Stimulated activated memory B cell treated with anti-CD40 and anti-IgM and Interleukin-4, amounts not matched to agents 10 μg/mL and 1 μg/mL and 100 μg/mL, for 72 hours (primary cell): Measurements from ENCODE around the gene RIPK4.
"Not testable (repeated sequence)": the region's sequence is repeated elsewhere in the genome, so short reads cannot be mapped to it uniquely, and the experiment has no call there.

Source experiments
- ATAC-seq: fragments of 150-1000 bp; cut with Tn5 transposase; 2 replicates; pipeline ENCODE4 v1.10.0; 2021
- H3K27ac Mint-ChIP-seq: one replicate; pipeline ENCODE4 v1.8.0; 2022; ENCODE audit warnings: mild to moderate bottlenecking, mixed read lengths
- H3K27me3 Mint-ChIP-seq: one replicate; pipeline ENCODE4 v1.8.0; 2022; ENCODE audit warnings: mixed read lengths
- H3K36me3 Mint-ChIP-seq: one replicate; pipeline ENCODE4 v1.8.0; 2022; ENCODE audit warnings: mixed read lengths
- H3K4me1 Mint-ChIP-seq: one replicate; pipeline ENCODE4 v1.8.0; 2022; ENCODE audit warnings: mixed read lengths
- H3K4me3 Mint-ChIP-seq: one replicate; pipeline ENCODE4 v1.8.0; 2022; ENCODE audit warnings: mild to moderate bottlenecking, moderate library complexity, mixed read lengths
- H3K9me3 Mint-ChIP-seq: one replicate; pipeline ENCODE4 v1.8.0; 2022; ENCODE audit warnings: mixed read lengths

RIPK4 gene

DNA sequence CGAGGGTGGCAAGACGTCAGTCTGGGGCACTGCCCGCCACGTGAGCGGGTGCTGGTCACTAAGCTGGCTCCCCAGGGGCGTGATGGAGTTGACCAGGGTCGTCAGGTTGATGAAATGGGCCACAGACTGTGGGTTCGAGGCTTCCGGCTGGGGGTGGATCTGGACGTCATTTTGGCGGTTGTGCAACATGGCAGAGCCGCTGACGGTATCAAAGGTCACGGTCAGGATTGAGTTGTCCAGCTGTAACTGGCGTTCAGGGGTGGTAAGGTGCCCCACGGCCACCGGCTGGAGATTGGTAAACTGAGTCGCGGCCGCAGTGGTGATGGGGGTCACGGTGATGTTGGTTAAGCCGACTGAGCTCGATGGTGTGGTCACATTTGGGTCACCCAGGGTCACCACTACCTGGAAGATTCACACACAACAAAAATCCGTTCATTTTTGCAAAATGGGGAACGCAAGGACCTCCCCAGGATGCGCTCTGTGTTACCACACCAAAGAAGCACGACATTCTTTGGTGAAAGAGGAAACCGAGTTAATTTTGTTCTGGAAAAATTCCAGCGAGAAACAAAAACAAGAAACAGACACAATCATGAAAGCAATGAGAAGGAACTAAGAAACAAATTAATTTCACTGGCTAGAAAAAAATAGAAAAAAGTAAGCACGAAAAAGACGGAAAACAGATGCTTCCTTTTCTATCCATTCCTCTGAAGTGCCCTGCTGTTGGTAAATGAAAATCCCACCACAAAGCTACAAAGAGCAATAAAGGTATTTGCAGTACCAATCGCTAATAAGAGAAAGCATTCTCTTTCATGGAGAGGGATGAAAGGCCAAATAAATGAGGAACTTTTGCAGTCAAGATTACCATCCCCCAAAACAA is 34.7 kb upstream of the RIPK4 start:
- H3K4me3 Mint-ChIP-seq = no peak overlapping the region
- H3K4me1 Mint-ChIP-seq = no peaks in the 10 kb centered on the region
- ATAC-seq = no peak
- H3K27me3 Mint-ChIP-seq = no peaks in the 10 kb centered on the region
- H3K36me3 Mint-ChIP-seq = peaks cover 58% of the 10 kb centered on the region
- no peak overlapping the region for H3K27ac Mint-ChIP-seq
- H3K9me3 Mint-ChIP-seq = peaks cover 7% of the 10 kb centered on the region

- Mint-ChIP-seq H3K36me3 (peaks cover 53% of the 10 kb centered on the region), H3K4me1 (no peaks in the 10 kb centered on the region), H3K27ac (no peak overlapping the region), H3K4me3 (no peak overlapping the region), H3K27me3 (no peaks in the 10 kb centered on the region), H3K9me3 (peaks cover 2% of the 10 kb centered on the region)
- ATAC-seq = no peak
Observed at GRCh38 chr21:41800425-41801320, 33.8 kb upstream of the RIPK4 start.

DNA sequence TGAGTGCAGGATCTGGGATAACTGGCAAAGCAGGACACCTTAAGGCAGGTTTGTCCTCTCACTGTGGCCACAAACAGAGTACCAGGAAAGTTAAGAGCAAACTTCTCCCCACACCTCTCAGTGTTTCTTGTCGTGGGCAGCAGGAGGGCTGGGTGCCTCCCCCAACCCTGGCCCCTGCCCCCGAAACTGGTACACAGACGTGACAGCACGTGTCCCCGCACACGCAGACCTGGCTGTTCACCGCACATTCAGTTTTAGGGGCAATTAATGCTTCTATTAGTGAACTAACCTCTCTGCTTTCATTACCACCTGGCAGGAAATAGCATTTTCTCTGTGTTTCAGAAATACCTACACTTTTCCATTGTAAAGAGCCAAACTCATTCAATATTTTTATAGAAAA is 32.9 kb upstream of the RIPK4 start:
- no peak for ATAC-seq
- H3K9me3 Mint-ChIP-seq = no peaks in the 10 kb centered on the region
- H3K4me1 Mint-ChIP-seq = no peaks in the 10 kb centered on the region
- no peak overlapping the region for H3K27ac Mint-ChIP-seq
- H3K4me3 Mint-ChIP-seq = no peak overlapping the region
- H3K36me3 Mint-ChIP-seq = peaks cover 44% of the 10 kb centered on the region
- peaks cover under 1% of the 10 kb centered on the region for H3K27me3 Mint-ChIP-seq

DNA sequence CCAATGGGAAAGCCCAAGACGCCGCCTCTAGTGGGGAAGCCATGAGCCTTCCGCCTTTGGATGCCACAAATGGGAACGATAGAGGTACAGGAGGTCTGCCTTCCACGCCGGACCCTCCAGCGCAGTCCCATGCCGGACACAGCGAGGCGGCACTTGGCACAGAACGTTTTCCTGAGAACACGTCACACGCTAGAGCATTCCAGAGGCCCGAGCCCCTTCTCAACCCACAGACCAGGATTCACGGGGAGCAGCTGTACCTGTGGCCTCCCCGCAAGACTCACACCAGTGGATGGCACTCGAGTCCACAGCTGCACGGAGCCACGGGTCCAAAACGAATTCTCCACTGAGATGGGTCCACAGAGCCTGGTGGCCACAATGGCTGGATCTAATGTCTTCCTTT is 31.5 kb upstream of the RIPK4 start:
- H3K4me3 Mint-ChIP-seq = no peak overlapping the region
- peaks cover 14% of the 10 kb centered on the region for H3K27me3 Mint-ChIP-seq
- H3K36me3 Mint-ChIP-seq = peaks cover 44% of the 10 kb centered on the region
- no peak for ATAC-seq
- no peaks in the 10 kb centered on the region for H3K4me1 Mint-ChIP-seq
- peaks cover 8% of the 10 kb centered on the region for H3K9me3 Mint-ChIP-seq
- H3K27ac Mint-ChIP-seq = no peak overlapping the region

- no peak overlapping the region for H3K4me3 Mint-ChIP-seq
- peaks cover 47% of the 10 kb centered on the region for H3K36me3 Mint-ChIP-seq
- H3K27ac Mint-ChIP-seq = no peak overlapping the region
- ATAC-seq = no peak
- H3K9me3 Mint-ChIP-seq = peaks cover 16% of the 10 kb centered on the region
- H3K27me3 Mint-ChIP-seq = peaks cover 31% of the 10 kb centered on the region
- H3K4me1 Mint-ChIP-seq = no peaks in the 10 kb centered on the region
Observed at GRCh38 chr21:41796476-41797080, 29.7 kb upstream of the RIPK4 start.

DNA sequence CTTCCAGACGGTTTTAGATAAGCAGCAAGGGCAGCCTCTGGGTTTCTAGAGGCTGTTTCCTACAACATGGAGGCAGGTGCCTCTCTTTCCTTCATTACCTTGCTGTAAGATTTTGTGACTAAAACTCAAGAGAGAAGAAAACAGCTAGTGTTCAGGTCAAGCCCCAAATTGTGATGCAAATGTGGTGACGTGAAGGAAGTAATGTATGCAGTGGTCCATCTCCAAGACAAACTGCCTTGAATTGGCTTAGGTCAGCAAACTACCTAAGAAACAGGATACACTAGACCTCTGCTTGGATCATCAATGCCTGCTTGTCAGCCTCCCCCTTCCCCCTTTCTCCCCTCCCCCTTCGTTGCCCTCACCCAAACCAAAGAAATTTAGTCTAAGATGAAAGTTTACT is 28.9 kb upstream of the RIPK4 start:
- Mint-ChIP-seq H3K27me3 (peaks cover 38% of the 10 kb centered on the region), H3K4me1 (no peaks in the 10 kb centered on the region), H3K4me3 (no peak overlapping the region), H3K27ac (no peak overlapping the region), H3K9me3 (peaks cover 19% of the 10 kb centered on the region), H3K36me3 (peaks cover 38% of the 10 kb centered on the region)
- ATAC-seq = no peak

- H3K27me3 Mint-ChIP-seq = peaks cover 44% of the 10 kb centered on the region
- H3K4me1 Mint-ChIP-seq = no peaks in the 10 kb centered on the region
- H3K9me3 Mint-ChIP-seq = peaks cover 19% of the 10 kb centered on the region
- no peak overlapping the region for H3K4me3 Mint-ChIP-seq
- H3K36me3 Mint-ChIP-seq = peaks cover 27% of the 10 kb centered on the region
- no peak overlapping the region for H3K27ac Mint-ChIP-seq
- no peak for ATAC-seq
Observed at GRCh38 chr21:41794600-41794999, 27.7 kb upstream of the RIPK4 start.

GRCh38 chr21:41792711-41793110 is 25.9 kb upstream of the RIPK4 start:
- no peaks in the 10 kb centered on the region for H3K4me1 Mint-ChIP-seq
- no peak for ATAC-seq
- H3K36me3 Mint-ChIP-seq = peaks cover 13% of the 10 kb centered on the region
- H3K27ac Mint-ChIP-seq = no peak overlapping the region
- peaks cover 19% of the 10 kb centered on the region for H3K9me3 Mint-ChIP-seq
- H3K4me3 Mint-ChIP-seq = no peak overlapping the region
- H3K27me3 Mint-ChIP-seq = peaks cover 51% of the 10 kb centered on the region

GRCh38 chr21:41786509-41786987 is 19.7 kb upstream of the RIPK4 start:
- Mint-ChIP-seq H3K27me3 (peaks cover 59% of the 10 kb centered on the region), H3K4me3 (no peak overlapping the region), H3K36me3 (no peaks in the 10 kb centered on the region), H3K4me1 (no peaks in the 10 kb centered on the region), H3K27ac (no peak overlapping the region), H3K9me3 (peaks cover 3% of the 10 kb centered on the region)
- ATAC-seq = no peak

GRCh38 chr21:41785262-41785661 is 18.4 kb upstream of the RIPK4 start:
- not testable (repeated sequence) for ATAC-seq, H3K4me3 Mint-ChIP-seq, H3K36me3 Mint-ChIP-seq, H3K27ac Mint-ChIP-seq, H3K9me3 Mint-ChIP-seq, H3K4me1 Mint-ChIP-seq
- H3K27me3 Mint-ChIP-seq = peaks cover 61% of the 10 kb centered on the region

- no peak overlapping the region for H3K27ac Mint-ChIP-seq
- H3K36me3 Mint-ChIP-seq = no peaks in the 10 kb centered on the region
- no peak for ATAC-seq
- no peak overlapping the region for H3K4me3 Mint-ChIP-seq
- H3K4me1 Mint-ChIP-seq = peaks cover 7% of the 10 kb centered on the region
- peaks cover 61% of the 10 kb centered on the region for H3K27me3 Mint-ChIP-seq
- H3K9me3 Mint-ChIP-seq = peaks cover 3% of the 10 kb centered on the region
Observed at GRCh38 chr21:41784456-41785102, 17.7 kb upstream of the RIPK4 start.

DNA sequence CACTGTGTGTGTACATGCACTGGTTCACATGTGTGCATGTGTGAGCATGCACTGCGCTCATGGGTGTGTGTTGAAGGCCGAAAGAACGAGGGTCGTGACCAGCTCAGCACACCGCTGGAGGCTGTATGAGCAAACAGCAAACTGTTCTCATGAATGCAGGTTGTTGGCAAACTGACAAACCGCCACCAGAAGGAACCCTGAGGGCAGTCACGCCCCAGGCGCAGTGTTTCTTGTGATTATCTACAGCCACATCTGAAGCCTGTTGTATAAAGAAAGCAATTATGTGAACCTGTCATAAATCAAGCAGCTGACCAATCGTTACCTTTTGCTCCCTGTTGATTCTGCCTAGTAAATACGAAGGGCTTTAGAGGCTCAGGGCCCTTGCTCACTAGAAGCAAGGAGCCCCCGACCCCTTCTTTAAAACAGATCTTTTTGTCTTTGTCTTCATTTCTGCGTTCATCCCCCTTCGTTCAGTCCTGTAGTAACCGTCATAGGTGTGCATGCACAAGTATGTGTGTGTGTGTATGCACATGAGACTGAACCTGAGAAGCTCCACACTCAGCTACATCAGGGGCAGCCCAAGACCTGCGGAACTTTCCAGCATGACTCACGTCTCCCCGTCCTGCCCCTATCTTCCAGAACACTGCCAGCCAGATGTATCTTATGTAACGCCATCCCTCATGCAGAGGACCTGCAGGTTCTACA is 16.8 kb upstream of the RIPK4 start:
- peak; percentile 16 for ATAC-seq
- peaks cover 3% of the 10 kb centered on the region for H3K9me3 Mint-ChIP-seq
- H3K27ac Mint-ChIP-seq = no peak overlapping the region
- peaks cover 64% of the 10 kb centered on the region for H3K27me3 Mint-ChIP-seq
- H3K4me3 Mint-ChIP-seq = no peak overlapping the region
- no peaks in the 10 kb centered on the region for H3K36me3 Mint-ChIP-seq
- H3K4me1 Mint-ChIP-seq = peaks cover 7% of the 10 kb centered on the region

GRCh38 chr21:41781050-41781410 is 14.2 kb upstream of the RIPK4 start:
- no peak for ATAC-seq
- no peaks in the 10 kb centered on the region for H3K36me3 Mint-ChIP-seq
- no peak overlapping the region for H3K27ac Mint-ChIP-seq
- peaks cover 3% of the 10 kb centered on the region for H3K9me3 Mint-ChIP-seq
- H3K27me3 Mint-ChIP-seq = peaks cover 74% of the 10 kb centered on the region
- no peak overlapping the region for H3K4me3 Mint-ChIP-seq
- H3K4me1 Mint-ChIP-seq = peaks cover 7% of the 10 kb centered on the region

DNA sequence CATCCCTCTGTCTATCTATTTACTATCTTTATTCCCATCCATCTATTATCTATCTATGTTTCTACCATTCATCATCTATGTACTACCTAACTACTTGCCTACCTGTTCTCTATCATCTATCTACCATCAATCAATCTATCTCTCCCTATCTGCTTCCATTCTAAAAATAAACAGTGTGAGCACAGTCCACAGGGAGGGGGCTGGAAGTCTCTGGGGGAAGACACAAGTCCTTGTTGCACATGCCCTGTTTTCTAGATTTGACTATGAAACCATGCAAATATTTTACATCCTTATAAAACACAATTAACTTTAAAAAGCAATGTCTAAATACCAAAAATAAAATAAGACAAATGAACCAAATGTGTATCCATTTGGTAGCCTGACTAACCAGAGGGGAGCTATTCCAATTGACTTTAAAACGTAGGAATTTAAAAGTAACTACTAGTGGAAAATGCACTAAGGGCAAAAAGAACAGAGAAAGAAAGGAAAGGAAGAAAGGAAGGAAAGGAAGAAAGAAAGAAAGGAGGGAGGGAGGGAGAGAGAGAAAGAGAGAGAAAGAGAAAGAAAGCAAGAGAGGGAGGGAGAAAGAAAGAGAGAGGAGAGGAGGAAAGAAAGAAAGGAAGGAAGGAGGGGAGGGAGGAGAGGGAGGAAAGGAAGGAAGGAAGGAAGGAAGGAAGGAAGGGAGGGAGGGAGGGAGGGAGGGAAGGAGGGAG is 13.6 kb upstream of the RIPK4 start:
- H3K27me3 Mint-ChIP-seq = peaks cover 74% of the 10 kb centered on the region

More for the DNA sequence above, 13.6 kb upstream of the RIPK4 start:
- Mint-ChIP-seq H3K36me3 (no peaks in the 10 kb centered on the region), H3K27ac (no peak overlapping the region), H3K4me3 (no peak overlapping the region), H3K9me3 (peaks cover 3% of the 10 kb centered on the region), H3K4me1 (peaks cover 7% of the 10 kb centered on the region)
- no peak for ATAC-seq
